Measurements from ENCODE around the gene MICALL1.

The MICALL1 gene

DNA sequence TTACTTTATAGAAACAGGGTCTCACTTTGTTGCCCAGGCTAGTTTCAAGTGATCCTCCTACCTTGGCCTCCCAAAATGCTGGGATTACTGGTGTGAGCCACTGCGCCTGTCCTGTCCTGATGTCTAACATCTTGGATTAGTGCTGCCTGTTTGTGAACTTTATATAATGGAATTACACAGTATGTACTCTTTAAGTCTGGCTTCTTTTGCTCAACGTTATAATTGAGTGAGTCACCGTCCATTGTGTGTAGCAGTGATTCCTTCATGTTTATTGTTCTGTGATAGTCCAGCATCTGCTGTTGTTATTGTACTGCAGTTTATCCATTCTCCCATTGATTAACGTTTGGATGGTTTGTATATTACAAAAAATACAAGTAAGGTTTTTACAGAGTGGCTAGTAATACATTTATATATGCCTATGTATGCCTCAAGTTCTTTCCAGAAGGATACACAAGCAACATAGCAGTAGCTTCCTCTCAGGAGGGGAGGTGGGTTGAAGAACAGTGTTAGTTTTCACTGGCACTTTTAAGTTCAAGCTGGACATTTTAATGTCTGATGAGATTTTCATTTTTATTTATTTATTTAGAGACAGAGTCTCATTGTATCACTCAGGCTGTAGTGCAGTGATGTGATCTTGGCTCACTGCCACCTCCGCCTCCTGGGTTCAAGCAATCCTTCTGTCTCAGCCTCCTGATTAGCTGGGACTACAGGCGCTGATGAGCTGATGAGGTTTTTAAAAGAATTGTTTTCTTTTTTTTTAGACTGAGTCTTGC lies 25.2 kb upstream of the MICALL1 start:
- no peak for TF ChIP-seq SIN3A (IDR thresholded peaks at IDR 0.05; ENCODE audit: borderline replicate concordance, insufficient read depth, low read length)
- no peak for TF ChIP-seq POLR2AphosphoS5 (IDR thresholded peaks at IDR 0.05; ENCODE audit: low read depth, low read length)
- no peak for TF ChIP-seq TAF1 (IDR thresholded peaks at IDR 0.05; ENCODE audit: borderline replicate concordance, insufficient read depth, low read length)
- no peak for TF ChIP-seq REST (IDR thresholded peaks at IDR 0.05; ENCODE audit: insufficient read depth in 1 of 2, low read depth in 2 of 2, low read length in 2 of 2)
- no peak for TF ChIP-seq FOXP2 (optimal IDR thresholded peaks at IDR 0.05; ENCODE audit: borderline replicate concordance, extremely low read depth, extremely low read length, insufficient read depth)

- no peak for TF ChIP-seq REST (IDR thresholded peaks at IDR 0.05; ENCODE audit: insufficient read depth in 1 of 2, low read depth in 2 of 2, low read length in 2 of 2)
- TF ChIP-seq TAF1 (IDR thresholded peaks at IDR 0.05; ENCODE audit: borderline replicate concordance, insufficient read depth, low read length) = no peak
- TF ChIP-seq SIN3A (IDR thresholded peaks at IDR 0.05; ENCODE audit: borderline replicate concordance, insufficient read depth, low read length) = no peak
- no peak for TF ChIP-seq FOXP2 (optimal IDR thresholded peaks at IDR 0.05; ENCODE audit: borderline replicate concordance, extremely low read depth, extremely low read length, insufficient read depth)
- TF ChIP-seq POLR2AphosphoS5 (IDR thresholded peaks at IDR 0.05; ENCODE audit: low read depth, low read length) = no peak
These were observed 21.7 kb upstream of the MICALL1 start for GRCh38 chr22:37884420-37884819.

GRCh38 chr22:37887584-37888378 lies 18.3 kb upstream of the MICALL1 start:
- no peak for TF ChIP-seq TAF1 (IDR thresholded peaks at IDR 0.05; ENCODE audit: borderline replicate concordance, insufficient read depth, low read length)
- TF ChIP-seq SIN3A (IDR thresholded peaks at IDR 0.05; ENCODE audit: borderline replicate concordance, insufficient read depth, low read length) = no peak
- TF ChIP-seq FOXP2 (optimal IDR thresholded peaks at IDR 0.05; ENCODE audit: borderline replicate concordance, extremely low read depth, extremely low read length, insufficient read depth) = no peak
- TF ChIP-seq REST (IDR thresholded peaks at IDR 0.05; ENCODE audit: insufficient read depth in 1 of 2, low read depth in 2 of 2, low read length in 2 of 2) = no peak
- TF ChIP-seq POLR2AphosphoS5 (IDR thresholded peaks at IDR 0.05; ENCODE audit: low read depth, low read length) = no peak

DNA sequence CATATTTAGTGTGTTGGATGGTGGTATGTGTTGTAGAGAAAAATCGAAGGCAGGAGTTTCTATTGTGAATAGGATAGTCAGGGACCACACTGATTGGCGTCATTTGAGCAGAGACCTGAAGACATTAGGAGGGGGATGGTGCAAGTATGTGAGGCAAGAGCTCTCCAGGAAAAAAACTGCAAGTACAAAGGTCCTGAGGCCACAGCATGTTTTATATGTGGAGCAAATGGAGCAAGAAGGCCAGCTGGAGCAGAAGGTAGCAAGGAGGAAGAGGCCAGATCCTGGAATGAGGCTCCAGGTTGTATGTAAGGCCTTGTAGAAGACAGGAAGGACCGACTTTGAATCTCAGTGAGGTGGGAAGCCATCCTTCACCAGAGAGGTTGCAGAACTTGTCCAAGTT lies 14.2 kb upstream of the MICALL1 start:
- TF ChIP-seq FOXP2 (optimal IDR thresholded peaks at IDR 0.05; ENCODE audit: borderline replicate concordance, extremely low read depth, extremely low read length, insufficient read depth) = no peak
- TF ChIP-seq POLR2AphosphoS5 (IDR thresholded peaks at IDR 0.05; ENCODE audit: low read depth, low read length) = peak; percentile 21; the same call in 1 of the 2 replicates
- no peak for TF ChIP-seq SIN3A (IDR thresholded peaks at IDR 0.05; ENCODE audit: borderline replicate concordance, insufficient read depth, low read length)
- no peak for TF ChIP-seq REST (IDR thresholded peaks at IDR 0.05; ENCODE audit: insufficient read depth in 1 of 2, low read depth in 2 of 2, low read length in 2 of 2)
